ENCODE measurements around the gene EXOSC5.
A peak's percentile ranks its signal among the peaks of the same experiment; 100 is the strongest.
"Not testable (repeated sequence)": the region's sequence is repeated elsewhere in the genome, so short reads cannot be mapped to it uniquely, and the experiment has no call there.

Gene EXOSC5

GRCh38 chr19:41350735-41351338 lies 46.3 kb downstream of the EXOSC5 start:
- peaks cover 14% of the 10 kb centered on the region for H3K27me3 ChIP-seq (ENCODE audit: control insufficient read depth, insufficient read depth, low read length)

GRCh38 chr19:41346916-41347315 lies 50.2 kb downstream of the EXOSC5 start:
- H3K9me3 ChIP-seq (ENCODE audit: control insufficient read depth, insufficient read depth, low read length); DNase-seq (ENCODE audit: low read depth, low spot score); H3K4me3 ChIP-seq (ENCODE audit: low read length); H3K27me3 ChIP-seq (ENCODE audit: control insufficient read depth, insufficient read depth, low read length); H3K27ac ChIP-seq (ENCODE audit: low read length); H3K4me1 ChIP-seq (ENCODE audit: control insufficient read depth, insufficient read depth, low read length); H3K36me3 ChIP-seq (ENCODE audit: control insufficient read depth, insufficient read depth, low read length): not testable (repeated sequence)
- no CpG with 5 or more reads among the region's 9 CpGs for WGBS (ENCODE audit: insufficient coverage, insufficient read length)

More at GRCh38 chr19:41350735-41351338, 46.3 kb downstream of the EXOSC5 start:
- WGBS (ENCODE audit: insufficient coverage, insufficient read length): no CpG with 5 or more reads among the region's 22 CpGs
- no peak overlapping the region for H3K27ac ChIP-seq (ENCODE audit: low read length)
- peaks cover 1% of the 10 kb centered on the region; the same call in 1 of the 2 replicates for H3K4me1 ChIP-seq (ENCODE audit: control insufficient read depth, insufficient read depth, low read length)
- peak overlapping the region; percentile 83; the same call in 1 of the 2 replicates for H3K4me3 ChIP-seq (ENCODE audit: low read length)
- DNase-seq (ENCODE audit: low read depth, low spot score): no peak
- no peaks in the 10 kb centered on the region for H3K9me3 ChIP-seq (ENCODE audit: control insufficient read depth, insufficient read depth, low read length)
- H3K36me3 ChIP-seq (ENCODE audit: control insufficient read depth, insufficient read depth, low read length): no peaks in the 10 kb centered on the region

DNA sequence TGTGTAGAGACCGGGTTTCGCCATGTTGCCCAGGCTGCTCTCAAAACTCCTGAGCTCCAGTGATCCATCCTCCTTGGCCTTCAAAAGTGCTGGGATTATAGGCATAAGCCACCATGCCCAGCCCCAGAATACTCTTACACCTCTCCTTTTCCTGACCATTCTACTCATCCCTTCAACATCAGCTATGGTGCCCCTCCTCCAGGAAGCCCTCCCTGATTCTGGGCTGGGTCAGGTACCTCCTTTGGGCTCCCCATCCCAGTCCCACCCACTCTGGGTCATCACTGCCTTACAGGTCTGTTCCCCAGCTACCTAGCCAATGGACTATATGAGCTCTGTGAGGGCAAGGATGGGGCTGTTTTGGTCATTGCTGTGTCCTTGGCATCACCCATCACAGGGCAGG lies 53.0 kb downstream of the EXOSC5 start:
- DNase-seq (ENCODE audit: low read depth, low spot score): no peak
- H3K36me3 ChIP-seq (ENCODE audit: control insufficient read depth, insufficient read depth, low read length): no peaks in the 10 kb centered on the region
- WGBS (ENCODE audit: insufficient coverage, insufficient read length): no CpG with 5 or more reads among the region's 2 CpGs
- no peak overlapping the region for H3K27ac ChIP-seq (ENCODE audit: low read length)
- no peak overlapping the region for H3K4me3 ChIP-seq (ENCODE audit: low read length)
- H3K4me1 ChIP-seq (ENCODE audit: control insufficient read depth, insufficient read depth, low read length): 0 out of 2 replicates have a peak, but pooled peaks cover 1% of the 10 kb centered on the region
- H3K27me3 ChIP-seq (ENCODE audit: control insufficient read depth, insufficient read depth, low read length): no peaks in the 10 kb centered on the region
- H3K9me3 ChIP-seq (ENCODE audit: control insufficient read depth, insufficient read depth, low read length): no peaks in the 10 kb centered on the region

DNA sequence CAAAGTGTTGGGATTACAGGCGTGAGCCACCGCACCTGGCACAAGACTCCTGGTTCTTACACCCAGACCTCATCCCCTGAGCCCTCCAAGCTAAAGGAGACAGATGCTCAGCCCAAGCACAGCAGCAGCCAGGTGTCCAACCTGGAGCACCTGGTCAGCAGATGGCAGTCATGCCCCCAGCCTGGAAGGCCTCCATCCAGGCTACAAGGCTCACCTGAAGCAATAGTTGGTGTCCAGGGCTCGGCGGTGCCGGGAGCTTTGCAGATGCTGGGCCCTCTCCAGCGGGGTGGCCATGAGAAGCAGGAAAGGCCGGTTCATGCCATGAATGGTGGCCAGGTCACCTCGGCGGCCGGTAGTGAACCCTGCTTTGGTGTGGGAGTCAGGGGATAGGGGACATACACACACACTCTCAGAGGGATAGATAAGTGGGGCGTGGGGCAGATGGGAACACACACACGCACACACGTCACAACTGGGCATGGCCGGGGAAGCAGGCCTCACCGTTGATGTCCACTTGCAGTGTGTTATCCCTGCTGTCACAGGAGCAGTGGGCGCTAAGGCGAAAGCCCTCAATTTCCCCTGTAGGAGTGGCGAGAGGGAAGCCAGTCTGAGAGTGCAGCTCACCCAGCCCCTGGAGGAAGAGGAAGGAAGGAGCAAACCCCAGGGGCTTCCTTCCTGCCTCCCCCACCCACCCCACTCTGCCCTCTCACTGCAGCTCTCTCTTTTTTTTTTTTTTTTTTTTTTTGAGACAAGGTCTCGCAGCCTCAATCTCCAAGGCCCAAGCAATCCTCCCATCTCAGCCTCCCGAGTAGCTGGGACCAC lies 55.3 kb downstream of the EXOSC5 start:
- no peaks in the 10 kb centered on the region for H3K9me3 ChIP-seq (ENCODE audit: control insufficient read depth, insufficient read depth, low read length)
- no peak for DNase-seq (ENCODE audit: low read depth, low spot score)
- no peaks in the 10 kb centered on the region for H3K27me3 ChIP-seq (ENCODE audit: control insufficient read depth, insufficient read depth, low read length)
- H3K36me3 ChIP-seq (ENCODE audit: control insufficient read depth, insufficient read depth, low read length): no peaks in the 10 kb centered on the region
- H3K4me1 ChIP-seq (ENCODE audit: control insufficient read depth, insufficient read depth, low read length): 0 out of 2 replicates have a peak, but pooled peaks cover 1% of the 10 kb centered on the region
- no peak overlapping the region for H3K27ac ChIP-seq (ENCODE audit: low read length)
- no peak overlapping the region for H3K4me3 ChIP-seq (ENCODE audit: low read length)
- WGBS (ENCODE audit: insufficient coverage, insufficient read length): no CpG with 5 or more reads among the region's 20 CpGs

DNA sequence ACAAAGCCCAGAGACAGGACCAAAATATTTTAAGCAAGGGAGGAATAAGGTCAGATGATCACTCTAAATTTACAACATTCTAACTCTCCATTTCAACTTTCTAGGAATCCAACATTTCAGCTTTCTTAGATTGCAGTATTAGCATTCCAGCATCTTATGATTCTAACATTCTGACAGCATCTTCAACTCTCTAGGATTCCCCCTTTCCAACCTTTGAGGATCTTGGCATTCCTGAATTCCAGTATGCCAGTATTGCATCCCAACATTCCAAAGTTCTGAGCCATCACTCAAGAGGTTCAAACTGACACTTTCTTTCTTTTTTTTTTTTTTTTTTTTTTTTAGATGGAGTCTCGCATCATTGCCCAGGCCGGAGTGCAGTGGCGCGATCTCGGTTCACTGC lies 57.2 kb downstream of the EXOSC5 start:
- Histone ChIP-seq H3K4me1 (ENCODE audit: control insufficient read depth, insufficient read depth, low read length) (0 out of 2 replicates have a peak, but pooled peaks cover 1% of the 10 kb centered on the region), H3K27ac (ENCODE audit: low read length) (no peak overlapping the region), H3K36me3 (ENCODE audit: control insufficient read depth, insufficient read depth, low read length) (no peaks in the 10 kb centered on the region), H3K27me3 (ENCODE audit: control insufficient read depth, insufficient read depth, low read length) (no peaks in the 10 kb centered on the region), H3K9me3 (ENCODE audit: control insufficient read depth, insufficient read depth, low read length) (no peaks in the 10 kb centered on the region), H3K4me3 (ENCODE audit: low read length) (no peak overlapping the region)
- no peak for DNase-seq (ENCODE audit: low read depth, low spot score)
- no CpG with 5 or more reads among the region's 5 CpGs for WGBS (ENCODE audit: insufficient coverage, insufficient read length)

All from iPS DF 6.9 (cell line).